IMR-90 (cell line): ENCODE data around the gene CRYBA1. TPM values are rescaled to one million over a fixed set of nuclear protein-coding genes. Genes with fewer than 3 reads are reported as not detected.

Source experiments
- ATAC-seq: fragments of 200-7000 bp; cut with Tn5 transposase; 2 replicates; pipeline ENCODE4 v1.9.1; 2020; ENCODE audit warnings: low read depth, mild to moderate bottlenecking, moderate library complexity
- BruUV-seq: library from RNA; stranded (reverse); fragments of 400-500 nt; replicated peaks from 2 replicates; lab custom pipeline; 2021; lab: Mats Ljungman, UMichigan
- CTCF ChIA-PET: fragments of 300-600 bp; formaldehyde crosslinking; extraction: SDS; loops from one replicate; lab custom pipeline; 2021; ENCODE audit warnings: antibody characterized with exemption; lab: Yijun Ruan, JAX
- POLR2A ChIA-PET: fragments of 300-600 bp; sonication (Branson Sonifier 250); formaldehyde crosslinking; loops from one replicate; lab custom pipeline; 2022; ENCODE audit warnings: antibody characterized with exemption; ENCODE audit not compliant: unreplicated experiment; lab: Charles Lee
- DNase-seq: peaks from one replicate; pipeline ENCODE4 v3.0.0; 2013
- H2AFZ ChIP-seq: replicated peaks from 2 replicates; pipeline ENCODE3; 2013; ENCODE audit warnings: low read length, mild to moderate bottlenecking; ENCODE audit not compliant: poor library complexity
- H2AK5ac ChIP-seq: 2 replicates; pipeline ENCODE4 v1.6.1; 2013; ENCODE audit warnings: low read depth, low read length, inconsistent platforms
- H2AK9ac ChIP-seq: replicated peaks from 2 replicates; pipeline ENCODE3; 2013; ENCODE audit warnings: mild to moderate bottlenecking, low read depth, low read length, moderate library complexity; ENCODE audit not compliant: poor library complexity
- H2BK120ac ChIP-seq: 2 replicates; pipeline ENCODE4 v1.6.1; 2013; ENCODE audit warnings: low read depth, low read length, inconsistent platforms
- H2BK15ac ChIP-seq: 3 replicates; pipeline ENCODE4 v1.6.1; 2013; ENCODE audit warnings: low read depth, low read length, inconsistent platforms
- H2BK20ac ChIP-seq: 2 replicates; pipeline ENCODE4 v1.6.1; 2013; ENCODE audit warnings: low read depth, mild to moderate bottlenecking, inconsistent platforms, low read length, moderate library complexity
- H2BK5ac ChIP-seq: 2 replicates; pipeline ENCODE4 v1.6.1; 2013; ENCODE audit warnings: mild to moderate bottlenecking, low read depth, low read length, inconsistent platforms; ENCODE audit not compliant: poor library complexity, severe bottlenecking
- H3K14ac ChIP-seq: replicated peaks from 2 replicates; pipeline ENCODE4 v1.6.1; 2013; ENCODE audit warnings: low read depth, low read length, inconsistent platforms
- H3K18ac ChIP-seq: 2 replicates; pipeline ENCODE4 v1.6.1; 2013; ENCODE audit warnings: low read depth, low read length, control low read depth
- H3K23ac ChIP-seq: 2 replicates; pipeline ENCODE4 v1.6.1; 2013; ENCODE audit warnings: low read depth, low read length, inconsistent platforms
- H3K27ac ChIP-seq: 2 replicates; pipeline ENCODE4 v1.5.1; 2013; ENCODE audit warnings: mild to moderate bottlenecking, control low read depth, low read length; ENCODE audit not compliant: insufficient read depth
- H3K27me3 ChIP-seq: 2 replicates; pipeline ENCODE4 v1.6.1; 2013; ENCODE audit warnings: low read length; ENCODE audit not compliant: control insufficient read depth, insufficient read depth
- H3K36me3 ChIP-seq: 2 replicates; pipeline ENCODE4 v1.6.1; 2013; ENCODE audit warnings: low read length, mixed read lengths; ENCODE audit not compliant: control insufficient read depth, insufficient read depth
- H3K4ac ChIP-seq: 2 replicates; pipeline ENCODE4 v1.6.1; 2013; ENCODE audit warnings: low read depth, low read length, inconsistent platforms
- H3K4me1 ChIP-seq: 2 replicates; pipeline ENCODE4 v1.6.1; 2013; ENCODE audit warnings: low read length, mixed read lengths; ENCODE audit not compliant: control insufficient read depth, insufficient read depth
- H3K4me2 ChIP-seq: 2 replicates; pipeline ENCODE4 v1.6.1; 2013; ENCODE audit warnings: low read depth, mild to moderate bottlenecking, control low read depth, low read length, moderate library complexity
- H3K4me3 ChIP-seq: 2 replicates; pipeline ENCODE4 v1.5.1; 2013; ENCODE audit warnings: low read depth, mild to moderate bottlenecking, control low read depth, low read length, moderate library complexity; ENCODE audit not compliant: insufficient read depth
- H3K56ac ChIP-seq: 2 replicates; pipeline ENCODE4 v1.6.1; 2013; ENCODE audit warnings: low read length, inconsistent platforms; ENCODE audit not compliant: insufficient read depth; ENCODE audit errors: extremely low read depth
- H3K79me1 ChIP-seq, 2 experiments: 2 replicates each; pipeline ENCODE4 v1.6.1; 2013; ENCODE audit warnings: low read length in 2 of 2, inconsistent platforms in 1 of 2, low read depth in 1 of 2
- H3K9ac ChIP-seq: 2 replicates; pipeline ENCODE4 v1.6.1; 2013; ENCODE audit warnings: low read depth, low read length, control low read depth
- H3K9me1 ChIP-seq: 2 replicates; pipeline ENCODE4 v1.6.1; 2013; ENCODE audit warnings: low read length, inconsistent platforms; ENCODE audit not compliant: insufficient read depth
- H3K9me3 ChIP-seq: 2 replicates; pipeline ENCODE4 v1.6.1; 2013; ENCODE audit warnings: low read length; ENCODE audit not compliant: control insufficient read depth, insufficient read depth
- H4K20me1 ChIP-seq: 2 replicates; pipeline ENCODE4 v1.6.1; 2013; ENCODE audit warnings: low read length, inconsistent platforms; ENCODE audit not compliant: insufficient read depth
- H4K5ac ChIP-seq: 2 replicates; pipeline ENCODE4 v1.6.1; 2013; ENCODE audit warnings: mild to moderate bottlenecking, low read depth, low read length, control low read depth
- H4K8ac ChIP-seq, 2 experiments: 2 replicates each; pipeline ENCODE4 v1.6.1; 2013; ENCODE audit warnings: low read depth in 2 of 2, low read length in 2 of 2, control low read depth in 1 of 2, inconsistent platforms in 1 of 2
- H4K91ac ChIP-seq: 2 replicates; pipeline ENCODE4 v1.6.1; 2013; ENCODE audit warnings: low read depth, low read length, inconsistent platforms; ENCODE audit not compliant: insufficient read depth
- CEBPB ChIP-seq: IDR thresholded peaks from 2 replicates; pipeline ENCODE4 v1.6.1; 2012; ENCODE audit warnings: low read depth, low read length, improper control_type of control experiment
- MXI1 ChIP-seq: IDR thresholded peaks from 2 replicates; pipeline ENCODE4 v1.6.1; 2012; ENCODE audit warnings: low read depth, mild to moderate bottlenecking, low read length, moderate library complexity, borderline replicate concordance
- WGBS, 2 experiments: methylation state at CpG; one replicate each; pipeline versions ENCODE4 v1.1.5 to v1.1.7; 2013; ENCODE audit warnings: missing lambda C conversion rate in 2 of 2; ENCODE audit not compliant: insufficient read length in 1 of 2; ENCODE audit errors: extremely low coverage in 2 of 2; 5-methylcytosine and 5-hydroxymethylcytosine counted together
- dilution Hi-C: fragments of 300-500 bp; cut with HindIII; formaldehyde crosslinking; loops from one replicate; pipeline ENCODE4 v1.14.3; 2018; ENCODE audit warnings: low sequenced_read_pairs; ENCODE audit not compliant: unreplicated experiment
- in situ Hi-C: fragments of 300-500 bp; cut with MboI; formaldehyde crosslinking; loops from 3 replicates; pipeline ENCODE4 v1.14.3; 2019; ENCODE audit warnings: low sequenced_read_pairs, inconsistent platforms, mixed read lengths
- intact Hi-C: fragments of 100-400 bp; cut with micrococcal nuclease; formaldehyde crosslinking; loops from 2 replicates; pipeline ENCODE4 v1.10.0; 2022
- polyA plus RNA-seq, 3 experiments: library from polyadenylated mRNA; depleted of rRNA; stranded (reverse); fragments of >200 nt; gene quantifications; 2 replicates each; pipeline ENCODE4 v1.2.3, GENCODE V29; 2012; ENCODE audit warnings: low replicate concordance in 1 of 3
- total RNA-seq: library from RNA; depleted of rRNA; stranded (reverse); fragments of >200 nt; gene quantifications from 2 replicates; pipeline ENCODE4 v1.2.3, GENCODE V29; 2012

CRYBA1 gene
- total and polyA plus RNA-seq, 2 of the 4 experiments (the other 2 are of a cell fraction): not detected

- in situ Hi-C loops: no loop called here
- H3K27me3 ChIP-seq: no peaks in the 10 kb centered on the region
These were observed 32.9 kb downstream of the CRYBA1 start for GRCh38 chr17:29279397-29280070.

More at GRCh38 chr17:29279397-29280070, 32.9 kb downstream of the CRYBA1 start:
- Histone ChIP-seq H2BK15ac (no peak overlapping the region), H3K4me1 (peaks cover 6% of the 10 kb centered on the region), H3K4ac (no peak overlapping the region), H3K9ac (no peak overlapping the region), H3K27ac (no peak overlapping the region), H4K8ac (no peak overlapping the region), H2AK9ac (no peak overlapping the region), H4K5ac (no peak overlapping the region), H2AK5ac (no peak overlapping the region), H2AFZ (no peak overlapping the region), H3K9me1 (peaks cover 13% of the 10 kb centered on the region), H3K79me1 (peaks cover 0 to 45% of the 10 kb centered on the region in 2 experiments; a peak in 3 of 4 replicates), H2BK20ac (no peak overlapping the region), H4K91ac (no peak overlapping the region), H2BK5ac (peak overlapping the region; percentile 24), H3K4me3 (no peak overlapping the region), H4K20me1 (peaks cover 98% of the 10 kb centered on the region), H3K9me3 (no peaks in the 10 kb centered on the region), H3K18ac (no peak overlapping the region), H3K56ac (no peak overlapping the region), H2BK120ac (no peak overlapping the region), H3K4me2 (no peak overlapping the region), H3K14ac (no peak overlapping the region), H3K23ac (no peak overlapping the region), H3K36me3 (peaks cover 45% of the 10 kb centered on the region)
- dilution Hi-C loops (no loop called here), intact Hi-C loops (no loop called here)
- no TSS peak for BruUV-seq
- WGBS, 2 experiments: 100% methylated on average over 2 of the region's 5 CpGs; no CpG with 5 or more reads in 1 of the 2 experiments
- ChIA-PET POLR2A (no interaction called here), CTCF (no interaction called here)
- DNase-seq: no peak
- TF ChIP-seq CEBPB: peak; percentile 19; the same call in 1 of the 2 replicates
- no peak for TF ChIP-seq MXI1
- ATAC-seq: no peak
